ENCODE measurements around the gene RTN4.

DNA sequence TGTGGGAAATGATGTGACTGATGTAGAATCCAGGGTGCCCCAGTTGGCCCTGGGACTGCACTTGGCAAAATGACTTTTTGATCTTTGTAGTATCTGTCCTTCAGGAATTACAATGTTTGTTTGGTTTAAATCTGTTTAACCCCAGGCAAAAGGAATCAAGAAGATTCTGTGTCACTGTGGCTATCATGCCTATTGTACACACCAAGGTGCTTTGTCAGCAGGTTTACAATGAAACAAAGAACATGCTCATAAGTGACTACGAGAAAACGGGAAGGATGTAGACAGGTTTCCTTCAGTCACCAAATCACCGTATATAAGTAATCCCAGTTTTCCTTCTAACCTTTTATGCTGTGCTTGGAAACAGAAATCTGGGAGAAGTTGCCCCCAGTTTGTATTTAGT lies 109.5 kb downstream of the RTN4 start:
- TF ChIP-seq CTCF (IDR thresholded peaks at IDR 0.05): no peak
- no peak for TF ChIP-seq POLR2AphosphoS5 (IDR thresholded peaks at IDR 0.05; ENCODE audit: low read depth, low read length)
- TF ChIP-seq, protein P1, sequence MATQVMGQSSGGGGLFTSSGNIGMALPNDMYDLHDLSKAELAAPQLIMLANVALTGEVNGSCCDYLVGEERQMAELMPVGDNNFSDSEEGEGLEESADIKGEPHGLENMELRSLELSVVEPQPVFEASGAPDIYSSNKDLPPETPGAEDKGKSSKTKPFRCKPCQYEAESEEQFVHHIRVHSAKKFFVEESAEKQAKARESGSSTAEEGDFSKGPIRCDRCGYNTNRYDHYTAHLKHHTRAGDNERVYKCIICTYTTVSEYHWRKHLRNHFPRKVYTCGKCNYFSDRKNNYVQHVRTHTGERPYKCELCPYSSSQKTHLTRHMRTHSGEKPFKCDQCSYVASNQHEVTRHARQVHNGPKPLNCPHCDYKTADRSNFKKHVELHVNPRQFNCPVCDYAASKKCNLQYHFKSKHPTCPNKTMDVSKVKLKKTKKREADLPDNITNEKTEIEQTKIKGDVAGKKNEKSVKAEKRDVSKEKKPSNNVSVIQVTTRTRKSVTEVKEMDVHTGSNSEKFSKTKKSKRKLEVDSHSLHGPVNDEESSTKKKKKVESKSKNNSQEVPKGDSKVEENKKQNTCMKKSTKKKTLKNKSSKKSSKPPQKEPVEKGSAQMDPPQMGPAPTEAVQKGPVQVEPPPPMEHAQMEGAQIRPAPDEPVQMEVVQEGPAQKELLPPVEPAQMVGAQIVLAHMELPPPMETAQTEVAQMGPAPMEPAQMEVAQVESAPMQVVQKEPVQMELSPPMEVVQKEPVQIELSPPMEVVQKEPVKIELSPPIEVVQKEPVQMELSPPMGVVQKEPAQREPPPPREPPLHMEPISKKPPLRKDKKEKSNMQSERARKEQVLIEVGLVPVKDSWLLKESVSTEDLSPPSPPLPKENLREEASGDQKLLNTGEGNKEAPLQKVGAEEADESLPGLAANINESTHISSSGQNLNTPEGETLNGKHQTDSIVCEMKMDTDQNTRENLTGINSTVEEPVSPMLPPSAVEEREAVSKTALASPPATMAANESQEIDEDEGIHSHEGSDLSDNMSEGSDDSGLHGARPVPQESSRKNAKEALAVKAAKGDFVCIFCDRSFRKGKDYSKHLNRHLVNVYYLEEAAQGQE (IDR thresholded peaks at IDR 0.05; ENCODE audit: insufficient read depth in 1 of 2, low read depth in 2 of 2, low read length in 1 of 2): no peak
- TF ChIP-seq TCF7L2 (IDR thresholded peaks at IDR 0.05; ENCODE audit: low read depth, low read length): no peak
- no peak for TF ChIP-seq SIN3A (IDR thresholded peaks at IDR 0.05; ENCODE audit: borderline replicate concordance, insufficient read depth, low read depth, low read length)

Data from Panc1 (cell line).